ENCODE data around the gene KLHL7.

Gene KLHL7
- 13.9 to 26.1 (median 19.2) reads per million in 4 donors for total RNA-seq

- DNase-seq = peak; percentile 88 to 95 (median 93)
These were observed at the start of gene KLHL7 for GRCh38 chr7:23105644-23106056. KLHL7 (plus strand) TSS chr7:23105785; CDS start chr7:23106027, 242 bp downstream.

GRCh38 chr7:23058408-23059096 lies 47.0 kb upstream of the KLHL7 start:
- no peak for DNase-seq

- no peak for DNase-seq
These were observed 44.3 kb upstream of the KLHL7 start for GRCh38 chr7:23061327-23061726.

GRCh38 chr7:23062452-23062851 lies 43.1 kb upstream of the KLHL7 start:
- DNase-seq = no peak

GRCh38 chr7:23065974-23066373 lies 39.6 kb upstream of the KLHL7 start:
- DNase-seq = no peak

- no peak for DNase-seq
These were observed 38.3 kb upstream of the KLHL7 start for GRCh38 chr7:23067271-23067670.

- no peak for DNase-seq
These were observed 33.5 kb upstream of the KLHL7 start for GRCh38 chr7:23072048-23072447.

GRCh38 chr7:23072922-23073321 lies 32.7 kb upstream of the KLHL7 start:
- no peak for DNase-seq

- no peak for DNase-seq
These were observed 30.9 kb upstream of the KLHL7 start for GRCh38 chr7:23074443-23075261.

- no peak for DNase-seq
These were observed 30.0 kb upstream of the KLHL7 start for GRCh38 chr7:23075571-23075970.

- no peak for DNase-seq
These were observed 28.8 kb upstream of the KLHL7 start for GRCh38 chr7:23076772-23077171.

- no peak for DNase-seq
These were observed 12.5 kb upstream of the KLHL7 start for GRCh38 chr7:23093111-23093510.

- no peak for DNase-seq
These were observed 12.0 kb upstream of the KLHL7 start for GRCh38 chr7:23093546-23093945.

- DNase-seq = no peak
These were observed 8.9 kb upstream of the KLHL7 start for GRCh38 chr7:23096518-23097290.

GRCh38 chr7:23098029-23098428 lies 7.6 kb upstream of the KLHL7 start:
- DNase-seq = no peak

- DNase-seq = no peak
These were observed 7.1 kb upstream of the KLHL7 start for GRCh38 chr7:23098460-23098859.

- no peak for DNase-seq
These were observed 4.9 kb upstream of the KLHL7 start for GRCh38 chr7:23100697-23101096.

GRCh38 chr7:23105086-23105643 lies 420 bp upstream of the KLHL7 start:
- DNase-seq = no peak

- peak; percentile 14 to 54 (median 42) for DNase-seq
These were observed 655 bp downstream of the KLHL7 start for GRCh38 chr7:23106057-23106822.

GRCh38 chr7:23106823-23107663 lies 1.5 kb downstream of the KLHL7 start:
- no peak for DNase-seq

GRCh38 chr7:23107781-23108180 lies 2.2 kb downstream of the KLHL7 start:
- DNase-seq = no peak

Data from T-helper 1 cell (primary cell).